H1 (cell line): ENCODE data around the gene PPFIBP2. TPM values are rescaled to one million over a fixed set of nuclear protein-coding genes. Genes with fewer than 3 reads are reported as not detected.
A peak's percentile ranks its signal among the peaks of the same experiment; 100 is the strongest.

Experiments used
- CTCF ChIA-PET: fragments of 300-600 bp; sonication (Branson Sonifier 250); formaldehyde crosslinking; loops from one replicate; lab custom pipeline; 2021; ENCODE audit not compliant: partially characterized antibody; lab: Charles Lee
- POLR2A ChIA-PET: fragments of 300-600 bp; sonication (Branson Sonifier 250); formaldehyde crosslinking; loops from one replicate; lab custom pipeline; 2021; ENCODE audit warnings: inconsistent platforms; ENCODE audit not compliant: partially characterized antibody; lab: Charles Lee
- DNase-seq, 2 experiments: peaks; one replicate each; pipeline versions ENCODE4 v3.0.0 to v3.0.0-alpha.2; 2010 to 2022; ENCODE audit warnings: low spot score in 2 of 2, low read depth in 1 of 2, mixed read lengths in 1 of 2
- FAIRE-seq: peaks from 2 replicates; lab custom pipeline; 2011; peaks lifted over from hg19 to GRCh38; lab: Jason Lieb, UNC
- H2AFZ ChIP-seq: 2 replicates; pipeline ENCODE4 v1.8.1; 2012; ENCODE audit warnings: low read length, inconsistent platforms
- H2AK5ac ChIP-seq: 2 replicates; pipeline ENCODE4 v1.6.1; 2013; ENCODE audit warnings: low read depth, low read length
- H2BK120ac ChIP-seq: replicated peaks from 2 replicates; pipeline ENCODE3; 2013; ENCODE audit warnings: low read depth, low read length, inconsistent platforms
- H2BK12ac ChIP-seq: 2 replicates; pipeline ENCODE4 v1.6.1; 2013; ENCODE audit warnings: low read depth, low read length
- H2BK15ac ChIP-seq: 2 replicates; pipeline ENCODE4 v1.6.1; 2013; ENCODE audit warnings: low read length
- H2BK20ac ChIP-seq: 2 replicates; pipeline ENCODE4 v1.6.1; 2013; ENCODE audit warnings: low read length
- H2BK5ac ChIP-seq: 2 replicates; pipeline ENCODE4 v1.6.1; 2013; ENCODE audit warnings: low read depth, low read length
- H3K14ac ChIP-seq: 2 replicates; pipeline ENCODE4 v1.6.1; 2013; ENCODE audit warnings: inconsistent platforms; ENCODE audit not compliant: insufficient read length
- H3K18ac ChIP-seq: 2 replicates; pipeline ENCODE4 v1.6.1; 2013; ENCODE audit warnings: low read length; ENCODE audit errors: extremely low read depth
- H3K23ac ChIP-seq: 2 replicates; pipeline ENCODE4 v1.6.1; 2013; ENCODE audit warnings: inconsistent platforms; ENCODE audit not compliant: insufficient read length
- H3K23me2 ChIP-seq: 2 replicates; pipeline ENCODE4 v1.6.1; 2013; ENCODE audit warnings: low read depth, low read length
- H3K27ac ChIP-seq: 2 replicates; pipeline ENCODE4 v1.6.1; 2011; ENCODE audit warnings: low read depth, low read length, inconsistent platforms
- H3K27me3 ChIP-seq, 4 experiments: replicated peaks in 1 of 4; 1 replicate in 1 of 4; 2 replicates in 3 of 4; pipeline versions ENCODE4 v1.6.1 to v1.8.1; 2011 to 2013; ENCODE audit warnings: low read length in 3 of 4, mild to moderate bottlenecking in 3 of 4, inconsistent platforms in 2 of 4, mixed read lengths in 2 of 4, moderate library complexity in 1 of 4; ENCODE audit not compliant: control insufficient read depth in 3 of 4, insufficient read depth in 3 of 4; ENCODE audit errors: extremely low read depth in 1 of 4
- H3K36me3 ChIP-seq, 4 experiments: 2 replicates each; pipeline versions ENCODE4 v1.6.1 to v1.8.1; 2011 to 2013; ENCODE audit warnings: mild to moderate bottlenecking in 4 of 4, low read length in 3 of 4, moderate library complexity in 2 of 4, control low read depth in 1 of 4, inconsistent platforms in 1 of 4; ENCODE audit not compliant: insufficient read depth in 4 of 4, control insufficient read depth in 2 of 4
- H3K4ac ChIP-seq: replicated peaks from 2 replicates; pipeline ENCODE3; 2013; ENCODE audit warnings: low read length, low read depth, mixed read lengths, inconsistent platforms; ENCODE audit not compliant: insufficient read length
- H3K4me1 ChIP-seq, 4 experiments: replicated peaks in 1 of 4; 1 replicate in 1 of 4; 2 replicates in 3 of 4; pipeline versions ENCODE4 v1.6.1 to v1.8.1; 2011 to 2013; ENCODE audit warnings: low read length in 3 of 4, inconsistent platforms in 2 of 4, mixed read lengths in 1 of 4; ENCODE audit not compliant: insufficient read depth in 4 of 4, control insufficient read depth in 3 of 4
- H3K4me2 ChIP-seq, 2 experiments: 2 replicates each; pipeline versions ENCODE4 v1.6.1 to v1.8.1; 2011 to 2013; ENCODE audit warnings: low read depth in 2 of 2, low read length in 2 of 2, control low read depth in 1 of 2, inconsistent platforms in 1 of 2, mild to moderate bottlenecking in 1 of 2; ENCODE audit not compliant: insufficient read depth in 1 of 2
- H3K4me3 ChIP-seq, 4 experiments: fragments of 200-600, 300-600 bp in 1 of 4; sonication (generic), shearing (Covaris generic), sonication (Bioruptor Twin) in 1 of 4; 2 replicates each; pipeline versions ENCODE4 v1.5.1 to v1.8.1; 2011 to 2016; ENCODE audit warnings: low read length in 4 of 4, low read depth in 3 of 4, control low read depth in 2 of 4, inconsistent platforms in 2 of 4, mild to moderate bottlenecking in 2 of 4, mixed read lengths in 1 of 4, moderate library complexity in 1 of 4; ENCODE audit not compliant: insufficient read depth in 2 of 4; ENCODE audit errors: extremely low read depth in 1 of 4
- H3K56ac ChIP-seq: replicated peaks from 2 replicates; pipeline ENCODE3; 2013; ENCODE audit warnings: low read depth, mild to moderate bottlenecking, mixed read lengths, low read length, inconsistent platforms; ENCODE audit not compliant: insufficient read length
- H3K79me1 ChIP-seq: 2 replicates; pipeline ENCODE4 v1.6.1; 2013; ENCODE audit warnings: low read depth, low read length, control low read depth
- H3K79me2 ChIP-seq, 2 experiments: 2 replicates each; pipeline versions ENCODE4 v1.6.1 to v1.8.1; 2012 to 2013; ENCODE audit warnings: low read length in 2 of 2, mild to moderate bottlenecking in 2 of 2, inconsistent platforms in 1 of 2; ENCODE audit not compliant: insufficient read depth in 2 of 2, control insufficient read depth in 1 of 2
- H3K9ac ChIP-seq, 4 experiments: replicated peaks in 1 of 4; 1 replicate in 1 of 4; 2 replicates in 3 of 4; pipeline versions ENCODE4 v1.6.1 to v1.8.1; 2011 to 2013; ENCODE audit warnings: low read depth in 3 of 4, low read length in 3 of 4, control low read depth in 2 of 4, mild to moderate bottlenecking in 2 of 4, moderate library complexity in 2 of 4, inconsistent platforms in 1 of 4; ENCODE audit errors: extremely low read depth in 1 of 4
- H3K9me3 ChIP-seq, 2 experiments: 2 replicates each; pipeline versions ENCODE4 v1.6.1 to v1.8.1; 2012 to 2013; ENCODE audit warnings: mild to moderate bottlenecking in 2 of 2, moderate library complexity in 2 of 2, control low read depth in 1 of 2, inconsistent platforms in 1 of 2, low read depth in 1 of 2, low read length in 1 of 2, mixed read lengths in 1 of 2; ENCODE audit not compliant: insufficient read depth in 2 of 2
- H4K20me1 ChIP-seq, 2 experiments: replicated peaks in 1 of 2; 2 replicates each; pipeline versions ENCODE3 to v1.8.1; 2011 to 2013; ENCODE audit warnings: inconsistent platforms in 2 of 2, low read length in 2 of 2, mild to moderate bottlenecking in 1 of 2; ENCODE audit not compliant: insufficient read depth in 2 of 2, control insufficient read depth in 1 of 2
- H4K5ac ChIP-seq: 2 replicates; pipeline ENCODE4 v1.6.1; 2013; ENCODE audit warnings: low read length, low read depth, mixed read lengths, inconsistent platforms; ENCODE audit not compliant: insufficient read length
- H4K8ac ChIP-seq: 2 replicates; pipeline ENCODE4 v1.8.0; 2013; ENCODE audit warnings: mild to moderate bottlenecking, moderate library complexity, low read length, inconsistent platforms; ENCODE audit not compliant: insufficient read depth; ENCODE audit errors: extremely low read depth
- H4K91ac ChIP-seq: replicated peaks from 2 replicates; pipeline ENCODE3; 2013; ENCODE audit warnings: low read length, mixed read lengths, inconsistent platforms; ENCODE audit not compliant: insufficient read length
- BACH1 ChIP-seq: IDR thresholded peaks from 2 replicates; pipeline ENCODE4 v1.6.1; 2012; ENCODE audit warnings: low read length, improper control_type of control experiment
- WGBS, 2 experiments: shearing (Covaris generic) in 1 of 2; methylation state at CpG; one replicate each; pipeline versions ENCODE4 v1.1.6 to v1.1.7; 2013 to 2015; ENCODE audit warnings: low lambda C conversion rate in 2 of 2, mixed read lengths in 2 of 2, inconsistent platforms in 1 of 2, low coverage in 1 of 2, missing lambda C conversion rate in 1 of 2; ENCODE audit not compliant: insufficient replicate concordance in 2 of 2, insufficient coverage in 1 of 2, insufficient read length in 1 of 2; ENCODE audit errors: extremely low coverage in 1 of 2, missing lambda C conversion rate in 1 of 2; 5-methylcytosine and 5-hydroxymethylcytosine counted together
- polyA plus RNA-seq, 7 experiments: library from polyadenylated mRNA; depleted of rRNA in 3 of 7; stranded (reverse) in 5 of 7; unstranded in 2 of 7; fragments of >200 nt in 5 of 7; fragments of 200-250 nt in 2 of 7; gene quantifications; 1 replicate in 5 of 7; 2 replicates in 1 of 7; 4 replicates in 1 of 7; pipeline versions ENCODE4 v1.2.1 to v1.2.3, GENCODE V29; 2011 to 2013; ENCODE audit warnings: missing spikeins in 2 of 7, mixed read lengths in 2 of 7
- total RNA-seq: library from RNA; stranded (reverse); fragmentation: NEBNext Ultra II Directional; extraction: Animal tissue kit (Norgen Biotek cat#: 25700); gene quantifications from 2 replicates; pipeline ENCODE4 v1.2.1, GENCODE V29; 2021

PPFIBP2 gene
- total and polyA plus RNA-seq, 2 of the 8 experiments (the other 6 are each of a cell fraction or from before 2014, with no cell fraction given) = 5.5 to 9.8 TPM

- no peaks in the 10 kb centered on the region for H3K36me3 ChIP-seq
- H2BK120ac ChIP-seq = peak overlapping the region; percentile 76
- no peak for TF ChIP-seq BACH1
- H4K5ac ChIP-seq = no peak overlapping the region
- no peak overlapping the region for H2BK15ac ChIP-seq
- H2BK20ac ChIP-seq = 0 out of 2 replicates have a peak overlapping the region, but pooled peaks have one; percentile 52
- H4K20me1 ChIP-seq = no peaks in the 10 kb centered on the region
- H2BK5ac ChIP-seq = no peak overlapping the region
- H3K27me3 ChIP-seq = no peaks in the 10 kb centered on the region
- no peak overlapping the region for H3K4ac ChIP-seq
- WGBS, 2 experiments = 82% methylated on average over 2 of the region's 2 CpGs; no CpG with 5 or more reads in 1 of the 2 experiments
- H2BK12ac ChIP-seq = no peak overlapping the region
- H4K8ac ChIP-seq = no peak overlapping the region
- H3K23ac ChIP-seq = no peak overlapping the region
- ChIA-PET POLR2A (interaction anchor here (1.2 kb wide), 1 partner anchor 10 kb away, joined by 6 read pairs; no protein-coding TSS in a partner anchor), CTCF (interaction anchor here (0.7 to 1.6 kb wide), 4 partner anchors 16 to 51 kb away, joined by 3 to 9 read pairs (median 4); no protein-coding TSS in a partner anchor)
- H3K79me2 ChIP-seq = no peaks in the 10 kb centered on the region
- H4K91ac ChIP-seq = no peak overlapping the region
- H3K9me3 ChIP-seq = no peaks in the 10 kb centered on the region
- H3K4me3 ChIP-seq = no peak overlapping the region
- H3K14ac ChIP-seq = no peak overlapping the region
- H3K27ac ChIP-seq = no peak overlapping the region
- H3K79me1 ChIP-seq = no peaks in the 10 kb centered on the region; the same call in 1 of the 2 replicates
- no peak overlapping the region for H3K4me2 ChIP-seq
- H3K23me2 ChIP-seq = no peaks in the 10 kb centered on the region
- no peak overlapping the region for H2AK5ac ChIP-seq
- no peak overlapping the region for H2AFZ ChIP-seq
- FAIRE-seq (no peak), DNase-seq (no peak)
- no peak overlapping the region for H3K9ac ChIP-seq
- no peak overlapping the region for H3K56ac ChIP-seq
- H3K18ac ChIP-seq = no peak overlapping the region
- peaks cover 0 to 9% (median 5%) of the 10 kb centered on the region in 4 experiments; a peak in 4 of 7 replicates for H3K4me1 ChIP-seq
Measured at GRCh38 chr11:7622721-7623120, 108.9 kb downstream of the PPFIBP2 start.
